GM10847 (cell line): ENCODE data around the gene SPNS2.

Experiments
- POLR2A ChIP-seq: IDR thresholded peaks from 2 replicates; pipeline ENCODE4 v1.6.1; 2011; ENCODE audit not compliant: insufficient read length; ENCODE audit errors: extremely low read depth

Gene SPNS2

DNA sequence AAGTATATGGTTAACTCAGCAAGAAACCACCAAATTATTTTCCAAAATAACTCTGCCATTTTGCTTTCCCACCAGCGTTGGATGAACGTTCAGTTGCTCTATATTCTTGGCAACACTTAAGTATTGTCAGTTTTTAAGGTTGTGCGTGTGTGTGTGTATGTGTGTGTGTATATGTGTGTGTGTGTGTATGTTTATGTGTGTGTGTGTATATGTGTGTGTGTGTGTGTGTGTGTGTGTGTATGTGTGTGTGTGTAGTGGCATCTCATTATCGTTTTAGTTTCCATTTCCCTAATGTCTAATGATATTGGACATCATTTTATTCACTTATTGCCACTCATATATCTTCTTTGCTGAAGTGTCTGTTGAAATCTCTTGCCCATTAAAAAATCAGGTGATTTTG is 74.4 kb downstream of the SPNS2 start:
- no peak for TF ChIP-seq POLR2A

DNA sequence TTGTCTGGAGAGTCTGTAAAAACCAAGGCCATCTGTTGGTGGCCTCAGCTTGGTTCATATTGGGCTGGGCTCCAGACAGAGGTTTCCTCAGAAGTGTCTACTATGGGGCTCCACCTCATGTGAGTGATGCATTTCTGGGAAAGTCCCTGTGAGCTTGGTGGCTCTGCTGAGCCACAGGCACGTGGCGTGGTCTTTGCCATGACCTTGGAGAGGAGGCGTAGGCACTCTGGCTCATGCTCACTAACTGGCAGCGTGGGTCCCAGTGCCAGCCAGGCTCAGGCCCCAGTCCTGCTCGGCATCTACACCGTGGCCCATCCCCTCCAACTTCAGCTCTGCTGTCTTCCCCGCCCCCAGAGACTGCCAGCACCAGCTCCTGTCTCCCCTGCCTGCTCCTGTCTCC is 75.0 kb downstream of the SPNS2 start:
- no peak for TF ChIP-seq POLR2A

GRCh38 chr17:4574448-4575045 is 75.9 kb downstream of the SPNS2 start:
- TF ChIP-seq POLR2A = no peak

GRCh38 chr17:4576161-4576558 is 77.5 kb downstream of the SPNS2 start:
- TF ChIP-seq POLR2A = no peak

- no peak for TF ChIP-seq POLR2A
These were observed 78.1 kb downstream of the SPNS2 start for GRCh38 chr17:4576729-4577322.

- no peak for TF ChIP-seq POLR2A
These were observed 78.8 kb downstream of the SPNS2 start for GRCh38 chr17:4577386-4577993.

- TF ChIP-seq POLR2A = no peak
These were observed 81.0 kb downstream of the SPNS2 start for GRCh38 chr17:4579678-4580077.

DNA sequence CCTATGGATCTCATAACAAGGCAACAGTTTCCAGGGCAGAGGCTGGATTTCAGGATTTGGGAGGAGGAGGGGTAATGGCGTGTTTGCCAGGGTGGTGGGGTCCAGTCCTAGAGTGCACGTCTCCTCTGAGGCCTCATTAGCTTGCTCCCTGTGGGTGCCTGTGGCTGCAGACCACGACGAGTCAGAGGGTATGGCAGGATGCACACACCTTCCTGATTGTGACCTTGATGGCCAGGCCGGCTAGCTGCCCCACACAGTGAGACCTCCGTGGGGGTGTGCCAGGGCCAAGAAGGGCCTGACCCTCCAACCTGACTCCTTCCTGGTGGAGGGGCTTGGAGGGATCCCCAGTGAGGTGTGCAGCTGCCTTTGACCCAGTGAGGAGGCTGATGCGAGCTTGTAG is 81.6 kb downstream of the SPNS2 start:
- TF ChIP-seq POLR2A = no peak

GRCh38 chr17:4582101-4582501 is 83.4 kb downstream of the SPNS2 start:
- no peak for TF ChIP-seq POLR2A

- TF ChIP-seq POLR2A = no peak
These were observed 84.0 kb downstream of the SPNS2 start for GRCh38 chr17:4582691-4583090.

GRCh38 chr17:4583206-4583605 is 84.5 kb downstream of the SPNS2 start:
- TF ChIP-seq POLR2A = no peak

DNA sequence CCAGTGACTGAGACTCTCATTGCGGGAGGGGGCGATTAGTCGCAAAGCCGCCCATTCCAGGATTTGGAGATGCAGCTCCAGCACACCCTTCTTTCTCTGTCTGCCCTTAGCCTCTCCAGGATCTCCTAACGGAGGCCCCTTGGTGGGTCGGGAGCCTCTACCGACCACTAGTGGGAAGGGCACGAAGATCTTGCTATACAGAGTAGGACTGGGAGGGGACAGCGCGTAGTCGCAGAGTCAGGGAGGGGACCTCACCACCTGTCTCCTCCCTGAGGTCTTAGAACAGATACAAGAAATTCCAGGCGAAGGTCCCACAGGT is 85.1 kb downstream of the SPNS2 start:
- no peak for TF ChIP-seq POLR2A

DNA sequence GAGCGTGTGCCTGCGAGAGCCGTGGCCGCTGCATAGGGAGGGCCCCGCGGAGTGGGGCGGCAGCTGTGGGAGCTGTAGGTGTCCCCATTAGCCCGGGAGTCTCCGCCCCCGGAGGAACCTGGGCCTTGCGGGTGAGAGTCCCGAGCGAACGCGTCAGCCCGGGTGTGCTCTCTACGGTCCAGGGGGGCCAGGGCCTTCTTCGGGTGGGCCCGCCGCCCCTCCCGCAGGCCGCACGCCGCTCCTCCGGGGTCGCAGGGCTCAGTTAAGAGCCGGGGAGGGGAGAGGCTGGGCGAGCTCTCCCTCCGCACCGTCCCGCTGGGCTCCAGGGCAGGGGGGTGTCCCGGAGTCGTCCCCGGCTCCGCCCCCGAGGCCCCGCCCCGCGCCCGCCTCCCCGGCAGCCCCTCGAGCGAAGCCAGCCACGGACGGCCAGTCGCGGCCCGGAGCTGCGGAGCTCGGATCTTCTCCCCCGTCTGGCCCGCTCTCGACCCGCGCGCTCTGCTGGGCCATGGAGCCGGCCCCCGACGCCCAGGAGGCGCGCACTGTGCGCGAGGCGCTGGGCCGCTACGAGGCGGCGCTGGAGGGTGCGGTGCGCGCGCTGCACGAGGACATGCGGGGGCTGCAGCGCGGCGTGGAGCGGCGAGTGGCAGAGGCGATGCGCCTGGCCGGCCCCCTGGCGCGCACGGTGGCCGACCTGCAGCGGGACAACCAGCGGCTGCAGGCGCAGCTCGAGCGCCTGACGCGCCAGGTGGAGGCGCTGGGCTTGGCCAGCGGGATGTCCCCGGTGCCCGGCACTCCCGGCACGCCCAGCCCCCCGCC is 85.6 kb downstream of the SPNS2 start, which contains the start of gene SMTNL2:
Gene SMTNL2 (plus strand): TSS at position 429 of the 816 bp plus-strand sequence. CDS start 77 bp downstream, at position 506.
- TF ChIP-seq POLR2A = no peak

GRCh38 chr17:4584917-4585637 is 86.4 kb downstream of the SPNS2 start:
- no peak for TF ChIP-seq POLR2A

DNA sequence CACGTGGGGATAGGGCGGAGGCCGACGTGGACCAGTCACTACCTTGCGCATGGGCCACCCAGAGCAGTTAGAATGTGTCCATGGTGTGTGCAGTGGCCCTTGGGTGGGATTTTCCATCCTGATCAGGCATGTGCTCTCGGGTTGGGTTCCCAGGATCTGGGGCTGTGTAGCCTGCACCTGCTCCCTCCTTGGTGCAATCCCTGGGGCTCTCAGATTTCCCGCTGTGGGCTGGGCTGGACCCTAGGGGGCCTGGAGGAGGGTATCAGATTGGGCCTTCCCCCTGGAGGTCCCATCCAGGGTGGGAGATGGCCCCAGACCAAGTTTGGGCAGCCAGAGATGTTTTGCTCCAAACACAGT is 86.9 kb downstream of the SPNS2 start:
- no peak for TF ChIP-seq POLR2A

DNA sequence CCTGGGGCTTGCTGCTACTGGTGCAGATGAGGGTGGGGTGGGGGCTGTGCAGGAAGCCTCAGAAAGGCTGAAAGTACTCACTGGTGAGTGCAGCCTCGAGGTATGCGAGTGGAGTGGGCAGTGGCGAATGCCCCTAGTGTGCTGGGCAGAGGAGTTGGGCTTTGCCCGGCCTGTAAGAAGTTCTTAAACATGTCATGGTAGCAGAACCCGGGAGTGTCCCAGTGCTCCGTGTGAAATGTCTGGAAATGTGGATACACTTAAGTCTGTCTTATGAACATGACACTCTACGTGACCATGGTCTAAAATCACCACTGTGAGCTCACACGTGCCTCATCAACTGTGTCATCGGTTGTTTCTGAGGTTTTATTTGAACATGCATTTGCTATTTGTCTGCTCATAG is 87.4 kb downstream of the SPNS2 start:
- no peak for TF ChIP-seq POLR2A

- TF ChIP-seq POLR2A = no peak
These were observed 88.5 kb downstream of the SPNS2 start for GRCh38 chr17:4587195-4587594.
